GM12878 (cell line): ENCODE measurements around the gene ETV1. TPM values are rescaled to one million over a fixed set of nuclear protein-coding genes. Genes with fewer than 3 reads are reported as not detected.

Experiments
- ATAC-seq: fragments of 200-7000 bp; cut with Tn5 transposase; 3 replicates; pipeline ENCODE4 v1.9.1; 2020; ENCODE audit warnings: mild to moderate bottlenecking, moderate library complexity
- BruUV-seq: library from RNA; stranded (reverse); fragments of 400-500 nt; replicated peaks from 2 replicates; lab custom pipeline; 2021; lab: Mats Ljungman, UMichigan
- CTCF ChIA-PET: fragments of 300-600 bp; sonication (Branson Sonifier 250); formaldehyde crosslinking; extraction: SDS; loops from one replicate; lab custom pipeline; 2021; ENCODE audit warnings: inconsistent platforms; lab: Yijun Ruan, JAX
- POLR2A ChIA-PET: fragments of 350-600 bp; formaldehyde crosslinking; extraction: SDS; loops from one replicate; lab custom pipeline; 2021; ENCODE audit warnings: inconsistent platforms; lab: Charles Lee
- RAD21 ChIA-PET: fragments of 300-600 bp; sonication (Branson Sonifier 250); formaldehyde crosslinking; loops from one replicate; lab custom pipeline; 2023; ENCODE audit warnings: antibody characterized with exemption; ENCODE audit not compliant: unreplicated experiment; lab: Charles Lee
- SMC1A ChIA-PET: fragments of 300-600 bp; sonication (Branson Sonifier 250); formaldehyde crosslinking; loops from one replicate; lab custom pipeline; 2023; ENCODE audit not compliant: unreplicated experiment, uncharacterized antibody; lab: Charles Lee
- DNase-seq: peaks from one replicate; pipeline ENCODE4 v3.0.0-alpha.2; 2011; ENCODE audit warnings: low read depth, low spot score
- FAIRE-seq: peaks from 3 replicates; lab custom pipeline; 2011; peaks lifted over from hg19 to GRCh38; lab: Jason Lieb, UNC
- H2AFZ ChIP-seq: 2 replicates; pipeline ENCODE4 v1.6.0; 2011; ENCODE audit warnings: low read depth, low read length, control low read depth; ENCODE audit not compliant: control insufficient read depth
- H3K27ac ChIP-seq: 2 replicates; pipeline ENCODE4 v1.5.1; 2011; ENCODE audit warnings: control low read depth; ENCODE audit not compliant: control insufficient read depth, insufficient read depth
- H3K27me3 ChIP-seq, 2 experiments: replicated peaks in 1 of 2; 2 replicates each; pipeline versions ENCODE4 v1.6.0 to v1.6.1; 2011; ENCODE audit warnings: low read length in 1 of 2; ENCODE audit not compliant: control insufficient read depth in 2 of 2, insufficient read depth in 2 of 2
- H3K36me3 ChIP-seq, 2 experiments: 2 replicates each; pipeline ENCODE4 v1.5.1; 2011; ENCODE audit warnings: low read length in 1 of 2; ENCODE audit not compliant: control insufficient read depth in 2 of 2, insufficient read depth in 2 of 2
- H3K4me1 ChIP-seq: 2 replicates; pipeline ENCODE4 v1.6.1; 2011; ENCODE audit warnings: mild to moderate bottlenecking, low read length, moderate library complexity, mixed read lengths; ENCODE audit not compliant: control insufficient read depth, insufficient read depth
- H3K4me2 ChIP-seq: 2 replicates; pipeline ENCODE4 v1.6.0; 2011; ENCODE audit warnings: control low read depth; ENCODE audit not compliant: control insufficient read depth, insufficient read depth
- H3K4me3 ChIP-seq: fragments of 200-600 bp; sonication (generic); 2 replicates; pipeline ENCODE4 v1.5.1; 2016
- H3K79me2 ChIP-seq: 2 replicates; pipeline ENCODE4 v1.6.0; 2011; ENCODE audit warnings: low read length; ENCODE audit not compliant: control insufficient read depth, insufficient read depth
- H3K9ac ChIP-seq: 2 replicates; pipeline ENCODE4 v1.8.0; 2011; ENCODE audit warnings: low read length, control low read depth, mixed read lengths; ENCODE audit not compliant: control insufficient read depth, insufficient read depth
- H3K9me3 ChIP-seq: replicated peaks from 3 replicates; pipeline ENCODE4 v1.5.1; 2011; ENCODE audit warnings: mild to moderate bottlenecking, low read length; ENCODE audit not compliant: control insufficient read depth, insufficient read depth
- H4K20me1 ChIP-seq: 2 replicates; pipeline ENCODE4 v1.6.0; 2011; ENCODE audit not compliant: control insufficient read depth, insufficient read depth
- EED ChIP-seq: sonication (generic); IDR thresholded peaks from 2 replicates; pipeline ENCODE4 v1.6.1; 2016; ENCODE audit warnings: antibody characterized with exemption, low read depth
- EP300 ChIP-seq, 2 experiments: fragments of 150-350 bp in 1 of 2; IDR thresholded peaks; 2 replicates each; pipeline ENCODE4 v1.6.1; 2011 to 2012; ENCODE audit warnings: low read depth in 2 of 2, low read length in 2 of 2, borderline replicate concordance in 1 of 2, improper control_type of control experiment in 1 of 2, inconsistent platforms in 1 of 2; ENCODE audit not compliant: control insufficient read depth in 1 of 2
- JUND ChIP-seq: IDR thresholded peaks from 2 replicates; pipeline ENCODE4 v1.6.1; 2012; ENCODE audit warnings: low read depth, mild to moderate bottlenecking, low read length, improper control_type of control experiment, moderate library complexity
- MXI1 ChIP-seq: fragments of 150-350 bp; IDR thresholded peaks from 2 replicates; pipeline ENCODE4 v1.6.1; 2011; ENCODE audit warnings: low read depth, mild to moderate bottlenecking, inconsistent platforms, low read length, improper control_type of control experiment
- NR2C1 ChIP-seq: fragments of 450-650 bp; IDR thresholded peaks from 2 replicates; pipeline ENCODE4 v1.6.1; 2017; ENCODE audit warnings: antibody characterized with exemption, mild to moderate bottlenecking, moderate library complexity
- PAX5 ChIP-seq: IDR thresholded peaks from 2 replicates; pipeline ENCODE4 v1.6.1; 2011; ENCODE audit warnings: low read depth, low read length, borderline replicate concordance
- PAX8 ChIP-seq: fragments of 450-650 bp; IDR thresholded peaks from 2 replicates; pipeline ENCODE4 v1.6.1; 2017; ENCODE audit warnings: mild to moderate bottlenecking, moderate library complexity
- RFX5 ChIP-seq: IDR thresholded peaks from 2 replicates; pipeline ENCODE4 v1.6.1; 2011; ENCODE audit warnings: low read depth, low read length, improper control_type of control experiment
- USF2 ChIP-seq: IDR thresholded peaks from 2 replicates; pipeline ENCODE4 v1.6.1; 2011; ENCODE audit warnings: low read depth, low read length, improper control_type of control experiment, borderline replicate concordance
- ZNF207 ChIP-seq: fragments of 450-650 bp; IDR thresholded peaks from 2 replicates; pipeline ENCODE4 v1.6.1; 2014; ENCODE audit warnings: antibody characterized with exemption, mild to moderate bottlenecking, borderline replicate concordance
- WGBS: methylation state at CpG from one replicate; pipeline ENCODE4 v1.1.6; 2016; ENCODE audit warnings: low lambda C conversion rate; ENCODE audit not compliant: insufficient replicate concordance, insufficient coverage; ENCODE audit errors: missing lambda C conversion rate; 5-methylcytosine and 5-hydroxymethylcytosine counted together
- in situ Hi-C: fragments of 300-500 bp; cut with MboI; formaldehyde crosslinking; loops from 9 replicates; pipeline ENCODE4 v1.14.3; 2018; ENCODE audit warnings: mixed read lengths
- intact Hi-C: fragments of 100-400 bp; cut with micrococcal nuclease; formaldehyde crosslinking; loops from one replicate; pipeline ENCODE4 v1.14.2; 2022; ENCODE audit not compliant: unreplicated experiment
- polyA plus RNA-seq, 11 experiments: library from polyadenylated mRNA; depleted of rRNA in 4 of 11; unstranded in 6 of 11; stranded (reverse) in 5 of 11; fragments of >200 nt; fragmentation: Nextera tagmentation in 4 of 11; fragmentation: Illumina TruSeq in 1 of 11; extraction: Ambion mirVana in 4 of 11; extraction: Trizol in 1 of 11; gene quantifications; 1 replicate in 1 of 11; 2 replicates in 10 of 11; pipeline versions ENCODE4 v1.2.1 to v1.2.3, GENCODE V29; 2011 to 2016; ENCODE audit warnings: inconsistent platforms in 2 of 11, missing spikeins in 2 of 11, low read depth in 1 of 11
- total RNA-seq, 4 experiments: library from RNA; depleted of rRNA in 3 of 4; stranded (reverse); fragments of >200 nt in 3 of 4; fragmentation: Illumina TruSeq in 1 of 4; extraction: Trizol in 1 of 4; gene quantifications; 2 replicates each; pipeline versions ENCODE4 v1.2.1 to v1.2.3, GENCODE V29; 2013 to 2021

The ETV1 gene
- total and polyA plus RNA-seq, 10 of the 15 experiments (the other 5 are each of a cell fraction or from before 2014, with no cell fraction given), result 0.03 to 9.3 (median 0.16) TPM; not detected in 4

- intact Hi-C loops, result no loop called here
- no peak for ATAC-seq
- TF ChIP-seq RFX5 (no peak), MXI1 (no peak), PAX5 (no peak), JUND (no peak), USF2 (no peak)
- ChIA-PET CTCF (no interaction called here), RAD21 (no interaction called here), SMC1A (no interaction called here), POLR2A (no interaction called here)
- no peak overlapping the region for H3K27ac ChIP-seq
- H2AFZ ChIP-seq, result no peak overlapping the region
- no peak for DNase-seq
- no peaks in the 10 kb centered on the region for H3K9me3 ChIP-seq
- no peak overlapping the region for H3K9ac ChIP-seq
- no peaks in the 10 kb centered on the region for H3K27me3 ChIP-seq
- BruUV-seq, result no TSS peak
- no peak for FAIRE-seq
- no peaks in the 10 kb centered on the region for H3K4me1 ChIP-seq
- 0% methylated on average over 2 of the region's 2 CpGs for WGBS
- H4K20me1 ChIP-seq, result no peaks in the 10 kb centered on the region
- H3K4me3 ChIP-seq, result no peak overlapping the region
- H3K4me2 ChIP-seq, result no peak overlapping the region
- H3K36me3 ChIP-seq, result no peaks in the 10 kb centered on the region
- H3K79me2 ChIP-seq, result no peaks in the 10 kb centered on the region
- in situ Hi-C loops, result no loop called here
Observed at GRCh38 chr7:13886356-13886755, 103.1 kb downstream of the ETV1 start.

GRCh38 chr7:13882051-13882450 is 107.4 kb downstream of the ETV1 start:
- in situ Hi-C loops, result no loop called here
- H3K79me2 ChIP-seq, result no peaks in the 10 kb centered on the region
- WGBS, result 8% methylated on average over 5 of the region's 5 CpGs
- no peaks in the 10 kb centered on the region for H3K4me1 ChIP-seq
- POLR2A ChIA-PET, result no interaction called here
- H3K4me2 ChIP-seq, result no peak overlapping the region
- no peaks in the 10 kb centered on the region for H3K9me3 ChIP-seq
- no peak for TF ChIP-seq NR2C1
- TF ChIP-seq ZNF207, result no peak
- TF ChIP-seq EED, result no peak
- no peak for TF ChIP-seq EP300 (IDR thresholded peaks at IDR 0.05; ENCODE audit: borderline replicate concordance in 1 of 2, control insufficient read depth in 1 of 2, low read depth in 2 of 2, low read length in 2 of 2)
- TF ChIP-seq PAX8, result no peak
- TF ChIP-seq, all 136 proteins: peak for 0
- H3K27me3 ChIP-seq, result no peaks in the 10 kb centered on the region
- ATAC-seq (no peak), FAIRE-seq (no peak), DNase-seq (no peak)
- intact Hi-C loops, result no loop called here
- ChIA-PET CTCF (no interaction called here), RAD21 (no interaction called here), SMC1A (no interaction called here)
- H3K4me3 ChIP-seq, result no peak overlapping the region
- no peak overlapping the region for H3K27ac ChIP-seq
- no peaks in the 10 kb centered on the region for H3K36me3 ChIP-seq
- no peak overlapping the region for H3K9ac ChIP-seq
- H4K20me1 ChIP-seq, result no peaks in the 10 kb centered on the region
- BruUV-seq, result no TSS peak
- no peak overlapping the region for H2AFZ ChIP-seq
